NCI-H2029 treated with DMSO at 0.1 percent for 48 hours (cell line): Measurements from ENCODE around the gene SLX4.

Experiments
- DNase-seq: peaks from one replicate; lab custom pipeline; 2025; lab: John Stamatoyannopoulos, UW

The SLX4 gene

GRCh38 chr16:3549906-3550305 lies 61.5 kb downstream of the SLX4 start:
- DNase-seq = no peak

GRCh38 chr16:3548859-3549258 lies 62.5 kb downstream of the SLX4 start:
- DNase-seq = no peak

- no peak for DNase-seq
Measured at GRCh38 chr16:3548445-3548844, 63.0 kb downstream of the SLX4 start.

- DNase-seq = no peak
Measured at GRCh38 chr16:3546986-3547682, 64.3 kb downstream of the SLX4 start.

- DNase-seq = no peak
Measured at GRCh38 chr16:3542601-3543373, 68.6 kb downstream of the SLX4 start.

GRCh38 chr16:3541527-3542155 lies 69.8 kb downstream of the SLX4 start:
- no peak for DNase-seq

DNA sequence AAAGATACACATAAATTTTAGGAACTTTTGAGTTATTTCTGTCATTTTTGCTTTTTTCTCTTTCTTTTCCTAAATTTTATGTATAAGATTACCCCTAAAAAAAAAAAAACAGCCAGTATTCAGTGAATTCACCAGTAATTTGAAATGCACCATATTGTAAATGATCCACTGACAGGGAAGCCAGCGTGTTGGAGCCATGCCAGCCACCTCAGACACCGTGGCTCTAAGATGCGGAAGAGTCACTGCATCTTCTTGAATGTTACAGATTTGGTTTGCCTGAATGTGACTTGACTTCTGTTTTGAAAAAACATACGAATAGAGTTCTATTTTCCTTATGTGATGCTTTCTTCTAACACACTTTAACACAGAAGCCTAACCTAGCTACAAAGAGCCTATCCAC lies 73.2 kb downstream of the SLX4 start:
- DNase-seq = no peak

DNA sequence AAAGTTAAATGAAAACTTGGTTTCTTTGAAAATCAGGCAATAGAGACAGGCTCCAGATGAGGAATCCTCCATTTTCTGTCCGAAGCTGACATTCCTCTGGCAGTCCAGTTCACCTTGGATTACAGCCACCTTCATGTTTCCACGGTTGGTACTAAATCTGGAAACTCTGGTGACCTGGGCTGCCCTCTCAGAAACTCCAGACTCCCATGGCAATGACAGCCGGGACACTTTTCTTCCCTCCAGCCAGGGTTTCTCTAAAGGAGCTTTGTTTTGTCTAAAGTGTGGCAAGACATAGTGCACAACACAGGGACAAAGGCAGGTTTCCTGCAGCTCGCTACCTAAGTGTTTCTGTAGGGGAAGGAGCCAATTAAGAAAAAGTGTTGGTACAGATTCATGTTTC lies 74.6 kb downstream of the SLX4 start:
- no peak for DNase-seq

GRCh38 chr16:3536271-3536731 lies 75.1 kb downstream of the SLX4 start:
- no peak for DNase-seq

GRCh38 chr16:3534126-3534525 lies 77.3 kb downstream of the SLX4 start:
- DNase-seq = no peak

DNA sequence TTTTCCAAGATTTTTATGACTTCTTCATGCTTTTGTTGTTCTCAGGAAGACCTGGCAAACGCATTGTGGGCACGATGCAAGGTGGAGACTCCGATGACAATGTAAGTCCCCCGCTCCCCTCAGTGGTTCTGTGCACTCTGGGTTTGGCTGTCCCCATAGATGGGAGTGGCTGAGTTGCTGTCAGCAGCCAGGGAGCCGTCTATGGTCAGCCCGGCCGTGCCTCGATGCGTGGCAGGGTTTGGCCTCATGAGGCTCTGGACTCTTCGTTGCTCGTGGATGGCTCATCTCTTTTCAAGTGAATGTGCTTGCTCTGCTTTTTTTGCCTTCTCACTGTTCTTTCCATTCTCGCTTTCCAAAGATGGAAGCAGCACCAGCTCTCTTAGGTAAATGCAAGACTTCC lies 78.7 kb downstream of the SLX4 start:
- no peak for DNase-seq
